CD4-positive, alpha-beta T cell treated with Interleukin-17A for 1 hour (primary cell): ENCODE results near the gene CHST7.

ENCODE experiments used
- DNase-seq: peaks from one replicate; pipeline ENCODE4 v3.0.0-alpha.2; 2020

CHST7 gene

GRCh38 chrX:46573892-46574773 lies 568 bp downstream of the CHST7 start:
- DNase-seq = peak; percentile 81

GRCh38 chrX:46574774-46575381 lies 1.3 kb downstream of the CHST7 start:
- peak; percentile 41 for DNase-seq

DNA sequence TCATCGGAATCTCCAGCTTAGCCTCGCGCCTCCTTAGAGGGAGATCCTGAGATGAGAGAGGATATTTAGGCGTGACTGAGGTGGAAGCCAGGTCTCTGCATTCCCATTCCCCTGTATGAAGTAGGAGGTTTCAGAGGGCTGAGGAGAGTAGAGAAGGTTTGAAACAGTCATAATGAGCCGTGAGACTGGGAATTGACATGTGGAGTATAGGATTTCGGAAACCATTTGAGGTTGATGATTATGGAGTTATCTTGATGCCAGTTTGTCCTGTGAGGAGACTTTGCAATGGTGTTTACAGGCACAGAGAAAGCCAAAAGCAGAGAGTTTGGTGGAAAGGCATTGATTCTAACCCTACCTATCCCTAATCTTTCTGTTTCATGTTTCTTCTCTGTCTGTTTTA lies 2.0 kb downstream of the CHST7 start:
- no peak for DNase-seq

DNA sequence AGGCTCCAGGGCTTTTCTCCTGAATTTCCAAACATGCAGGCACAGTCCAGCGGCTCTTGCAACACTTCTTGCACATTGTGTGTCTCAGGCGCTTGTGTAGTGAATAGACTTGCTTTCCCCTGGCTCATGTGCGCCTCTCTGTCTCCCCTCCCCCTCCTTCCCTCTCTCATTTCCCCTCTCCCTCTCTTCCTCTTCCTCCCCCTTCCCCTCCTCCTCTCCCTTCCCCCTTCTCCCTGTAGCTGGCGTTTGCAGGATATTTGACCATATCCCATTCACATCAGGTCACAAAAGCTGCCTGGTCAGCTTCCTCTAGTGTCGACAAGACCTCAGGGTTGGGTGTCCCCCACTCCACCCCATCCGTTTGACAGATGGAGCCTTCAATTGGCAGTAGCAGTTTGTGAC lies 2.4 kb downstream of the CHST7 start:
- DNase-seq = no peak

DNA sequence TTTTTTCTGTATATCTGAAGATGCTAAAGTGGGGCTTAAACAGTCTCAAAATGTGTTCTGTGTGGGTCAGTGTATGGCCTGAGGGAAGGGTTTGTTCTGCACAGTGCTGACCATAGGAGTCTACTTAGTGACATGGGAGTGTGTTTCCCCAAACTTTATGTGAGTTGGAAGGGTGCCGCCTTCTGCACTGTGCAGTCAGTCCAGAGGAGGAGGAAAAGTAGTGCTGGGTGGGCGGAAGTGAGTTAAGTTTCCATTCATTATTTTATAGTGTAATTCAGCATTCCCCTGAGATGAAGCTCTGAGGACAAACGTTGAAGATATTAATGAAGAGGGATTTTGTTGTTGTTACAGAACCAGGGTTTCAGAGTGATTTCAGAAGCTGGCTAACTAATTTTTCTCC lies 2.9 kb downstream of the CHST7 start:
- no peak for DNase-seq

GRCh38 chrX:46577221-46578005 lies 3.8 kb downstream of the CHST7 start:
- DNase-seq = no peak

DNA sequence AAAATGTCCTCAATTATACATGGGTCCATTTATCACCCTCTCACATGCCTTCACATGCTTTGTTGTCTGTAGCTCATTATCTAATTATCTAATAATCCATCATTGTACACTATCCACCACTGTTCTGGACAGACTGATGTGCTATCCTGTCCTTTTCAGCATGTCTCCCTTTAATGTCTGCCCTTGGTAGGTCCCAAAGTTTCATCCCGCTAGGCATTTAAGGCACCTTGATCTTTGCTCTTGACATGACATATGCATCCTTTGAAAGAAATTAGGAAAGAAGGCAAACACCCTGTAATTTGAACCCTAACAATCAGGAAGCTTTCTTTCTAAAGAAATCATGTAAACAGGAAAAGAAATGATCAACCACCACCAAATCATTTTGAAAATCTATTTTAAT lies 5.7 kb downstream of the CHST7 start:
- DNase-seq = no peak

DNA sequence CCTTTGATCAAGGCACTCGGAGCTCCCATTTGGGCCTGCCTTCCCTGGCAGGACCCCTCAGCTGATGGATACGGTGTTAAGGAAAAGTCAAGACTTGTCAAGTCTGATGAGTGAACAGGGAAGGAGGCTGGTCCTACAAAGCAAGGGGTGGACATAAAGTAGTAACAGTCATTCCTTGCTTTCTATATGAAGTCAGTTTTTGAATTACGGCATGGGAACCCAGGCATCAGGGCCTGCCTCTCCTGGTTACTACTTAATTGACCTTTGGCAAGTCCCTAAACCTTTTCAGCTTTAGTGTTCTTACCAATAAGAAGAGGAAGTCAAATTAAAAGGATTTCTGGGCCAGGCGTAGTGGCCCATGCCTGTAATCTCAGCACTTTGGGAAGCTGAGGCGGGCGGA lies 7.0 kb downstream of the CHST7 start:
- DNase-seq = no peak

- no peak for DNase-seq
Measured at GRCh38 chrX:46582325-46582724, 8.8 kb downstream of the CHST7 start.

GRCh38 chrX:46582966-46583365 lies 9.4 kb downstream of the CHST7 start:
- no peak for DNase-seq

DNA sequence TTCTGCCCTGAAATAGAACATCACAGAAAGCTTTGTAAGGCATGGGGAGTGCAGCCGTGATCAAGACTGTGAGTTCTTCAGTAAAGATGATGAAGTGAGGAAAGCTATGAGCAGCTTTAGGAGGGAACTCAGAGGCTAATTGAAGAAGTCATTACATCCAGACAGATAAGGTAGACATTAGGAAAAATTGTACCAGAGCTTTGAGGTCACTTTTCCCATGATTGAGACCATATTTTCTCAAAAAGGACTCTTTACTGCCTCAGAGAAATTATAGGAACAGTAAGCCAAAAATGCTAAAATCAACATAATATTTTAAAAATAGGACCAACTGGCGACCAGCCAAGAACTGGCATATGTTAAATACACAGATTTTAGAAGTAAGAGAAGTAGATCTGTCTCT lies 11.2 kb downstream of the CHST7 start:
- no peak for DNase-seq

GRCh38 chrX:46587158-46587557 lies 13.6 kb downstream of the CHST7 start:
- DNase-seq = no peak

- DNase-seq = no peak
Measured at GRCh38 chrX:46587753-46588171, 14.2 kb downstream of the CHST7 start.

- DNase-seq = peak; percentile 43
Measured at GRCh38 chrX:46588263-46588662, 14.7 kb downstream of the CHST7 start.

DNA sequence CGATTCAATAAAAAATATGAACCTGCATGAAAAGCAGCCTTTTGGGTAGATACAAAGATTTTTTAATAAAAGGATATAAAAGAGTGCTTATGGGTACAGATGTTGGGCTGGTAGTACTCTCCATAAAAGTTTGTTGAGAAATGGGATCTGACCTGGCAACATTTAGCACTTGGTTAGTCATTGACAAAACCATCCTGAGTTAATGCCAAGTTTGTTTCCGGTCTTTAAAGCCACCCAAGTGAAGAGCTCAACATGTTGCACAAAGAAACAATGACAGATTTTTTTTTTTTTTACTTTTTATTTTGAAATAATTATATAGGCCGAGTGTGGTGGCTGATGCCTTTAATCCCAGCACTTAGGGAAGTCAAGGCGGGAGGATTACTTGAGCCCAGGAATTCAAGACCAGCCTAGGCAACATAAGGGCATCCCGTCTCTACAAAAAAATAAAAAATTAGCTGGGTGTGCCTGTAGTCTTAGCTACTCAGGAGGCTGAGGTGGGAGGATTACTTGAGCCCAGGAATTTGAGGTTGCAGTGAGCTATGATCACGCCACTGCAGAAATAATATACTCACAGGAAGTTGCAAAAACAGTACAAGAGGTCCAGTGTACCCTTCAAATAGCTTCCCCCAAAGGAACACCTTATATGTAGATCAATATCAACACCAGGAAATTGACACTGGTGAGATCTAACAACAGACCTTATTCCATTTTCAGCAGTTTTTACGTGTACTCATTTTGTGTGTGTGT lies 16.6 kb downstream of the CHST7 start:
- DNase-seq = peak; percentile 27

DNA sequence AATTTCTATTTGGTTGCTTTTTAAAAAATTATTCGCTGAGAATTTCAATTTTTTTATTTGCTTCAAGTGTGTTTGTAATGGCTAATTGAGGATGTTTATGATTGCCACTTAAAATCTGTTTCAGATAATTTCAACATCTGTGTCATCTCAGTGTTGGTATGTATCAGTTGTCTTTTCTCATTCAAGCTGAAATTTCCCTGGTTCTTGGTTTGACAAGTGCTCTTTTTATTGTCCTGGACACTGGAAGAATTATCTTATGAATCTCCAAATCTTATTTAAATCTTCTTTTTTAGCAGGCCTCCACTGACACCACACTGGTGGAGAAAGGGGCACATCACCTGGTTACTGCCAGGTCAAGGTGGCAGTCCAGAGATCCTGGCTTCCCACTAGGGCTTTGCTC lies 21.5 kb downstream of the CHST7 start:
- DNase-seq = no peak

- DNase-seq = no peak
Measured at GRCh38 chrX:46597208-46597607, 23.6 kb downstream of the CHST7 start.

DNA sequence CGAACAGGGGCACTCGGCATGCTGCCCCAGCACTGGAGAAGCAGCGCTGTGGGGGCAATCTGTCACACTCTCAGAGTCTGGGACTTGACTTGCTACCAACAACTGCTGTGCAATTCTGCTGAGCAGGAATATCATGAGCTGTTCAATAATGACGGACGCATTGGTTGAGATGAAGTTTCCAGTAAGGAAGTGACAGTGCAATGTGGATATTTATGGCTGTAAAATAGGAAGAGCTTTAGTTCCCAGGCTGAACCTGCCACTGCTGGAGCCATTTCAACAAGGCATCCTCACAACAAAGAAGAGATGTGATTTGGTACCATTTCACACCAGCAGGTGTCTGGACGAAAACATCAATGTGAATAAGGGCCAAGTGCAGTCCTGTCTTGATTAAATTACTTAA lies 24.2 kb downstream of the CHST7 start:
- DNase-seq = no peak

DNA sequence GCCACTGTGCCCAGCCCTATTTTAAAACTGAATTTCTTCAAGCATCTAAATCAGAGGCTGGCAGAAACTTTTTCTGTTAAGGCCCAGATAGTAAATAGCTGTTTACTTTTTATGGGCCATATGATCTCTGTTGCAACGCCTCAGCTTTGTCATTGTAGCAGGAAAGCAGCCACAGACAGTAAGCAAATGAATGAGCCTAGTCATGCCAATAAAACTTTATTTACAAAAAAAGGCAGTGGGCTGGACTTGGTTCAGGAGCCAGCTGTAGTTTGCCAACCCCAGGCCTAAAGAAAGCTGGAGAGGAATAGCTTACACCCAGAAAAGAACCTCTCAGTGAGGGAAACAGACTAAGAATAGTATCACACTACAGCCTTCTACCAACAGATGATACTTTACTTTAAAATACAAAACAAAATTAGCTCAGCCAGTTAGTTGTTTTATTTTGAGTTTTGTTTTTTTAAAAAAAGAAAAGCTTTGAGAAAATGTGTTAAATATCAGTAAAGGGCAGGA lies 25.5 kb downstream of the CHST7 start:
- no peak for DNase-seq

DNA sequence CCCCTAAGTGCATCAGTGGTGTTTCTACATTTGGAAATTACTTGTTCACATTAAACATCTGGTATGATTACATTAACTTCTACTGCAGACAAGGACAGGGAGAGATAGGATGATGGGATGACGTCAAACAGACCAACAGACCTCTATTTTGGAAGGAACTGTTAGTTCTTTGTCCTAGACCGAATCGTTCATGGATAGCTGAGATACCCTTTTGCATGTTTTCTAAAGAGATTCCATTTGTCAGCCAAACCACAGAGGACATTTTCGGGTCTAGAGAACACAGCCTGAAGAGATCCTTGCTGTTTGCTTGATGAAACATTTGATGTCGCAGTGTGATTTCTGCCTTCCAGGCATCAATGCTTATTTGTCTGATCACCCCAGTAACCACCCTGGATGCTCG lies 27.7 kb downstream of the CHST7 start:
- DNase-seq = no peak

- no peak for DNase-seq
Measured at GRCh38 chrX:46602468-46603102, 29.0 kb downstream of the CHST7 start.

- no peak for DNase-seq
Measured at GRCh38 chrX:46607916-46608315, 34.4 kb downstream of the CHST7 start.
